ENCODE results near the gene STPG4. TPM values are rescaled to one million over a fixed set of nuclear protein-coding genes. Genes with fewer than 3 reads are reported as not detected.

Gene STPG4
- total RNA-seq, 1 donor, result 2.2 TPM

DNA sequence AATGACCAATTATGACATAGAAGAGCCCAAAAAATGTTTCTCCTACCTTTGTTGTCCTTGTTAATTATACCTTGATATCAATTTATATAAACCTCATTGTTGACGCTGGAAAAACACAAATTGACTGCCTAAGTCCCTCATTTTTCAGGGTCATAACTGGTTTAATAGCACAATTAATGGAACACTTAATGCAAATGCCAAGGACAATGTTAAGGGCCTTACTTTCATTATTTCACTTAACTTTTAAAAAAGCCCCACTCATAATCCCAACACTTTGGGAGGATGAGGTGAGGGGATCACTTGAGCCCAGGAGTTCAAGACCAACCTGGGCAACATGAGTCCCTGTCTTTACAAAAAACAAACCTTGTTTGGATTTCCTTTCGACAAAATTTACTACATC lies 3.5 kb upstream of the STPG4 start:
- TF ChIP-seq, protein P1, sequence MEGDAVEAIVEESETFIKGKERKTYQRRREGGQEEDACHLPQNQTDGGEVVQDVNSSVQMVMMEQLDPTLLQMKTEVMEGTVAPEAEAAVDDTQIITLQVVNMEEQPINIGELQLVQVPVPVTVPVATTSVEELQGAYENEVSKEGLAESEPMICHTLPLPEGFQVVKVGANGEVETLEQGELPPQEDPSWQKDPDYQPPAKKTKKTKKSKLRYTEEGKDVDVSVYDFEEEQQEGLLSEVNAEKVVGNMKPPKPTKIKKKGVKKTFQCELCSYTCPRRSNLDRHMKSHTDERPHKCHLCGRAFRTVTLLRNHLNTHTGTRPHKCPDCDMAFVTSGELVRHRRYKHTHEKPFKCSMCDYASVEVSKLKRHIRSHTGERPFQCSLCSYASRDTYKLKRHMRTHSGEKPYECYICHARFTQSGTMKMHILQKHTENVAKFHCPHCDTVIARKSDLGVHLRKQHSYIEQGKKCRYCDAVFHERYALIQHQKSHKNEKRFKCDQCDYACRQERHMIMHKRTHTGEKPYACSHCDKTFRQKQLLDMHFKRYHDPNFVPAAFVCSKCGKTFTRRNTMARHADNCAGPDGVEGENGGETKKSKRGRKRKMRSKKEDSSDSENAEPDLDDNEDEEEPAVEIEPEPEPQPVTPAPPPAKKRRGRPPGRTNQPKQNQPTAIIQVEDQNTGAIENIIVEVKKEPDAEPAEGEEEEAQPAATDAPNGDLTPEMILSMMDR (IDR thresholded peaks at IDR 0.05; ENCODE audit: insufficient read depth, low read depth, low read length), result no peak
- no peak for DNase-seq (ENCODE audit: low read depth)
- no peak overlapping the region for H3K4me3 ChIP-seq (ENCODE audit: low read depth, low read length)

DNA sequence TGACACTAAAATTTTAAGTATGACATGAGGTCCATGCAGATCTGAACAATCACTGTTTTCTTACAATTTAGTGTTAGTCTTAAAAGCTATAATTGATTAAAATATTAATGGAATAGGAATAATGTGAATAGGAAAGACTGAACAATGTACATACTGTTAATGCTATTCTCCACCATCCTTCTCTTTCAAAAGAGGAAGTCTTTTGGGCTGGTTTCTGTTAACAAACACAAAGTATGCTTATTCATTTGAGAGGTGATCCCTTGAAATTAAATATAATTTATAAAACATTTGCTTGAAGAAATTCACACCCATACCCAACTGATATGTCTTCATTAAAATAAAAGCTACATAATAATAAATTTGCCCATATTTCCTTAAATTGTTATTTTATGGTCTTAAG lies 2.3 kb downstream of the STPG4 start:
- TF ChIP-seq, protein P1 (IDR thresholded peaks at IDR 0.05; ENCODE audit: insufficient read depth, low read depth, low read length), result no peak

DNA sequence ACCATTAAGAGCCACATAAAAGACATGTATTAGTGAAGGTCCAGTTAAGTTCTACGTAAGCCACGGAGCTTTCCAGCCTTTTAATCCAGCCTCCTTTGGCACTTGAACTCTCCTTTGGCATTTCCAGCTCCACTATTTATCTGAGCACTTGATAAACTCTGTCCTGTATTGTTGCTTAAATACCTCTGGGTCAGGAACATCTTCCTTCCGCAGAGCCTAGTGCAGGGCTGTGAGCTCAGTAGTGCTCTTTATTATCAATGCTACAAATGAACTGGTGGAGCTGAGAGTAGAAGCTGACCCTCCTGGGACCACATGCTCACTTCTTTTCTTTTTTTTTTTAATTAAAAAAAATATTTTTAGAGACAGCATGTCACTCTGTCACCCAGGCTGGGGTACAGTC lies 4.9 kb downstream of the STPG4 start:
- H3K4me3 ChIP-seq (ENCODE audit: low read depth, low read length), result no peak overlapping the region
- TF ChIP-seq, protein P1 (IDR thresholded peaks at IDR 0.05; ENCODE audit: insufficient read depth, low read depth, low read length), result no peak
- no peak for DNase-seq (ENCODE audit: low read depth)

More for the DNA sequence above, 2.3 kb downstream of the STPG4 start:
- H3K4me3 ChIP-seq (ENCODE audit: low read depth, low read length), result no peak overlapping the region
- DNase-seq (ENCODE audit: low read depth), result no peak

DNA sequence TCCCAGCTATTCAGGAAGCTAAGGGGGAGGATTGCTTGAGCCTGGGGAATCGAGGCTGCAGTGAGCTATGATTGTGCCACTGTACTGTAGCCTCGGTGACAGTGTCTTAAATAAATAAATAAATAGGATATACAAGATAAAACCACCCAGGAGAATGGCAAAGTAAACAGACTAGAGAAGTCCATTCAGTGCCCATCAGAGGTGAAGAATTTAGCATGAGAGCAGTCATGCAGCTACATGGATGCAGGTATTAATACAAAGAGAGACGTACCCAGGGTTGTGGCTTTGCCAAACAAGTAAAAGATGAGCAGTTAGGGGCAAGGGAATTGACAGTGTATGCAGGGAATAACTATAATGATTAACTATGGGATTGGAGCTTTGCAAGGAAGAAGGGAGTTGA lies 8.1 kb downstream of the STPG4 start:
- H3K4me3 ChIP-seq (ENCODE audit: low read depth, low read length), result no peak overlapping the region
- DNase-seq (ENCODE audit: low read depth), result no peak

DNA sequence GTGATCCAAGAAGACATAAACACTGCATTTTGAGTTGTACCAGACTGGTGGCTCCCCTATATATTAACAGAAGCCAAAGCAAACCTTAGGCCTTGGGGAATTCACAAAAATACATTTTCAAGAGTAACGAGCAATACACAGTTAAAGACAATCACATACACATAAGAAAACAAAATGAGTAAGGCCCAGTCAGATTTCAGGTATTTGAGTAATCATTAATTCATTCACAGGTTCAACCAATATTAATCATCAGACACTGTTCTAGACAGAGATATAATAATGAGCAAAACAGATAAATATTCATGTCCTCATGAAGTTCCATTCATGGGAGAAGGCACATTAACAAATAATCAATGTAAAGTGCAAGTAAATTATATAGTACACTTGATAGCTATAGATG lies 9.6 kb downstream of the STPG4 start:
- TF ChIP-seq, protein P1 (IDR thresholded peaks at IDR 0.05; ENCODE audit: insufficient read depth, low read depth, low read length), result no peak
- DNase-seq (ENCODE audit: low read depth), result no peak
- H3K4me3 ChIP-seq (ENCODE audit: low read depth, low read length), result no peak overlapping the region

More for the DNA sequence above, 8.1 kb downstream of the STPG4 start:
- TF ChIP-seq, protein P1 (IDR thresholded peaks at IDR 0.05; ENCODE audit: insufficient read depth, low read depth, low read length), result no peak

DNA sequence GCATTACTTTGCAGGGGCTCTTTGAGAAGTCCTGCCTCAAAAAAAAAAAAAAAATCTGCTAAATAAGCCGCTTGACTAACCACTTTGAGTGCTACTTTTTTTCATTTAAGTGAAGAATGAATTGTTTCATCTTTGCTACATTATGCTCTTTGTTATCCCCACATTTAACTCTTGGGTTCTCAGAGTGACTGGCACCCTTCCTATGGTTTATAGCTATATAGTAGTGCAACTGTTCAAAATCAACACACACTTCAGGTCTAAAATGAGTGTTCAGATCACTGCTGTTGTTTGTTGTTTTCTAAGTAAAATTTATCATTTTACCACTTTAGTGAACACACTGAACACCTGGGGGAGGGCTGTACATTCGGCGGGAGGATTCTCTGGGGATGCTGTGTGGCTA lies 13.6 kb downstream of the STPG4 start:
- no peak overlapping the region for H3K4me3 ChIP-seq (ENCODE audit: low read depth, low read length)
- TF ChIP-seq, protein P1 (IDR thresholded peaks at IDR 0.05; ENCODE audit: insufficient read depth, low read depth, low read length), result no peak
- no peak for DNase-seq (ENCODE audit: low read depth)

DNA sequence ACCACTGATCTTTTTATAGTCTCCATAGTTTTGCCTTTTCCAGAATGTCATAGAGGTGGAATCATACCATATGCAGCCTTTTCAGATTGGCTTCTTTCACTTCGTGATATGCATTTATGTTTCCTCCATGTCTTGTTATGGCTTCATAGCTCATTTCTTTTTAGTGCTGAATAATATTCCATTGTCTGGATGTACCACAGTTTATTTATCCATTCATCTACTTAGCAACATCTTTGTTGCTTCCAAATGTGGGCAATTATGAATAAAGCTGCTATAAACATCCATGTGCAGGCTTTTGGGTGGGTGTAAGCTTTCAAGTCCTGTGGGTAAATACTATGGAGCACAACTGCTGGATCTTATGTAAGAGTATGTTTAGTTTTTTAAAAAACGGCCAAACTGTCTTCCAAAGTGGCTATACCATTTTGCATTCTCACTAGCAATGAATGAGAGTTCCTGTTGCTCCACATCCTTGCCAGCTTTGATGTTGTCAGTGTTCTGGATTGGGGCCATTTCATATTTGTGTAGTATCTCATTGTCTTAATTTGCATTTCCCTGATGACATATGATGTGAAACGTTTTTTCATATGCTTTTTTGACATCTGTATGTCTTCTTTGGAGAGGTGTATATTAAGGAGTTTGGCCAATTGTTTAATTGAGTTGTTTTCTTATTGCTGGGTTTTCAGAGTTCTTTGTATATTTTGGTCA lies 20.6 kb downstream of the STPG4 start:
- no peak for DNase-seq (ENCODE audit: low read depth)
- H3K4me3 ChIP-seq (ENCODE audit: low read depth, low read length), result no peak overlapping the region
- TF ChIP-seq, protein P1 (IDR thresholded peaks at IDR 0.05; ENCODE audit: insufficient read depth, low read depth, low read length), result no peak

All from fibroblast of villous mesenchyme (primary cell).